Ishikawa (cell line): Measurements from ENCODE around the gene PPP1R37.

Experiments
- CEBPB ChIP-seq: IDR thresholded peaks from 2 replicates; pipeline ENCODE4 v1.6.1; 2012
- EGR1 ChIP-seq: IDR thresholded peaks from 2 replicates; pipeline ENCODE4 v1.6.1; 2012
- EP300 ChIP-seq: IDR thresholded peaks from 2 replicates; pipeline ENCODE4 v1.6.1; 2012; ENCODE audit warnings: borderline replicate concordance
- FOXM1 ChIP-seq: IDR thresholded peaks from 2 replicates; pipeline ENCODE4 v1.6.1; 2012; ENCODE audit warnings: low read depth, borderline replicate concordance
- NFIC ChIP-seq: IDR thresholded peaks from 2 replicates; pipeline ENCODE4 v1.6.1; 2012
- RAD21 ChIP-seq: IDR thresholded peaks from 2 replicates; pipeline ENCODE4 v1.6.1; 2012; ENCODE audit warnings: low read depth
- TAF1 ChIP-seq: IDR thresholded peaks from 2 replicates; pipeline ENCODE4 v1.6.1; 2012; ENCODE audit warnings: low read depth, mild to moderate bottlenecking
- TEAD4 ChIP-seq: IDR thresholded peaks from 2 replicates; pipeline ENCODE4 v1.6.1; 2012
- YY1 ChIP-seq: IDR thresholded peaks from 2 replicates; pipeline ENCODE4 v1.6.1; 2012; ENCODE audit warnings: low read depth
- ZBTB7A ChIP-seq: IDR thresholded peaks from 2 replicates; pipeline ENCODE4 v1.6.1; 2012; ENCODE audit warnings: low read depth
- TF ChIP-seq, protein P1 (sequence below): IDR thresholded peaks from 2 replicates; pipeline ENCODE4 v1.6.1; 2012; ENCODE audit warnings: low read depth, mild to moderate bottlenecking

DNA sequence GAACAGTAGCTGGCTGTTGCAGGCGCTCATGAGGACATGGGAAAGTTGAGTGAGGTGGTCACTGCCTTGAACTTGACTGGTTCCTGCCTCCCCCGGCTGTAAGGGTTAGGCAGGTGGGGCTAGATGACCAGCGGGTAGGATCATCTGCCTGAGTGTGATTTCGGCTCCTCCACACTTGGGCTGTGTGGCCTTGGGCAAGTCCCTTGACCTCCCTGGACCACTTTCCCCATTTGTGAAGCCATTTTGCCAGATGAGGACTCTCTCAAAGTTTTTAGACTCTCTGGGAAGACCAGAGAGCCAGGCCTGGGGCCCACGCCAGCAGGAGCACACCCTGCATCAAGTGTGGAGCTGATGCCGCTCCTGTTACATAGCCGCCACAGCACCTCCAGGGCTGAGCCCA lies 9.5 kb downstream of the PPP1R37 start:
- TF ChIP-seq NFIC (no peak), EP300 (no peak), EGR1 (no peak), ZBTB7A (no peak), CEBPB (no peak), RAD21 (no peak), FOXM1 (no peak), YY1 (no peak), TEAD4 (no peak), TAF1 (no peak)
- TF ChIP-seq, protein P1, sequence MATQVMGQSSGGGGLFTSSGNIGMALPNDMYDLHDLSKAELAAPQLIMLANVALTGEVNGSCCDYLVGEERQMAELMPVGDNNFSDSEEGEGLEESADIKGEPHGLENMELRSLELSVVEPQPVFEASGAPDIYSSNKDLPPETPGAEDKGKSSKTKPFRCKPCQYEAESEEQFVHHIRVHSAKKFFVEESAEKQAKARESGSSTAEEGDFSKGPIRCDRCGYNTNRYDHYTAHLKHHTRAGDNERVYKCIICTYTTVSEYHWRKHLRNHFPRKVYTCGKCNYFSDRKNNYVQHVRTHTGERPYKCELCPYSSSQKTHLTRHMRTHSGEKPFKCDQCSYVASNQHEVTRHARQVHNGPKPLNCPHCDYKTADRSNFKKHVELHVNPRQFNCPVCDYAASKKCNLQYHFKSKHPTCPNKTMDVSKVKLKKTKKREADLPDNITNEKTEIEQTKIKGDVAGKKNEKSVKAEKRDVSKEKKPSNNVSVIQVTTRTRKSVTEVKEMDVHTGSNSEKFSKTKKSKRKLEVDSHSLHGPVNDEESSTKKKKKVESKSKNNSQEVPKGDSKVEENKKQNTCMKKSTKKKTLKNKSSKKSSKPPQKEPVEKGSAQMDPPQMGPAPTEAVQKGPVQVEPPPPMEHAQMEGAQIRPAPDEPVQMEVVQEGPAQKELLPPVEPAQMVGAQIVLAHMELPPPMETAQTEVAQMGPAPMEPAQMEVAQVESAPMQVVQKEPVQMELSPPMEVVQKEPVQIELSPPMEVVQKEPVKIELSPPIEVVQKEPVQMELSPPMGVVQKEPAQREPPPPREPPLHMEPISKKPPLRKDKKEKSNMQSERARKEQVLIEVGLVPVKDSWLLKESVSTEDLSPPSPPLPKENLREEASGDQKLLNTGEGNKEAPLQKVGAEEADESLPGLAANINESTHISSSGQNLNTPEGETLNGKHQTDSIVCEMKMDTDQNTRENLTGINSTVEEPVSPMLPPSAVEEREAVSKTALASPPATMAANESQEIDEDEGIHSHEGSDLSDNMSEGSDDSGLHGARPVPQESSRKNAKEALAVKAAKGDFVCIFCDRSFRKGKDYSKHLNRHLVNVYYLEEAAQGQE = no peak
